ENCODE data around the gene CNTNAP4. TPM values are rescaled to one million over a fixed set of nuclear protein-coding genes. Genes with fewer than 3 reads are reported as not detected.

The CNTNAP4 gene
- polyA plus RNA-seq, 3 donors, result not detected

- no peak overlapping the region for H3K9ac ChIP-seq (ENCODE audit: insufficient read depth, low read length, poor library complexity, severe bottlenecking)
- intact Hi-C loops (cut with micrococcal nuclease), result no loop called here
- no peak for DNase-seq
- no peak overlapping the region for H3K27ac ChIP-seq (ENCODE audit: low read depth in 1 of 2, low read length in 2 of 2)
- Mint-ChIP-seq H3K27me3 (ENCODE audit: low read depth in 3 of 3) (no peaks in the 10 kb centered on the region), H3K27ac (no peak overlapping the region), H3K4me3 (no peak overlapping the region), H3K36me3 (no peaks in the 10 kb centered on the region), H3K4me1 (no peaks in the 10 kb centered on the region), H3K9me3 (peaks cover 0 to 3% (median 2%) of the 10 kb centered on the region in 7 donors)
- H2AFZ ChIP-seq (ENCODE audit: insufficient read depth, low read depth, low read length, poor library complexity, severe bottlenecking), result no peak overlapping the region
- no peaks in the 10 kb centered on the region for H3K9me3 ChIP-seq (replicated peaks in 1 of 2; ENCODE audit: control insufficient read depth in 1 of 2, insufficient read depth in 1 of 2, low read length in 2 of 2)
- no peak overlapping the region for H3K4me2 ChIP-seq (replicated peaks; ENCODE audit: extremely low read depth, low read length, poor library complexity, severe bottlenecking)
- H4K20me1 ChIP-seq (ENCODE audit: insufficient read depth, low read length), result no peaks in the 10 kb centered on the region
- H3K4me1 ChIP-seq (ENCODE audit: control insufficient read depth in 1 of 2, insufficient read depth in 2 of 2, low read length in 2 of 2), result no peaks in the 10 kb centered on the region
- no CpG with 5 or more reads among the region's 1 CpG for WGBS (ENCODE audit: insufficient coverage)
- H3K4me3 ChIP-seq (replicated peaks in 1 of 3; ENCODE audit: low read depth in 2 of 3, low read length in 3 of 3), result no peak overlapping the region
- no peaks in the 10 kb centered on the region for H3K27me3 ChIP-seq (ENCODE audit: control insufficient read depth in 2 of 2, insufficient read depth in 2 of 2, low read length in 2 of 2)
- H3K36me3 ChIP-seq (replicated peaks in 1 of 2; ENCODE audit: control insufficient read depth in 1 of 2, insufficient read depth in 2 of 2, low read length in 2 of 2), result no peaks in the 10 kb centered on the region
- TF ChIP-seq CTCF (IDR thresholded peaks at IDR 0.05), result no peak
- H3K79me2 ChIP-seq (ENCODE audit: insufficient read depth, low read length), result no peaks in the 10 kb centered on the region
Measured at GRCh38 chr16:76268824-76269223, 8.4 kb upstream of the CNTNAP4 start.

GRCh38 chr16:76277460-76278030 lies 344 bp downstream of the CNTNAP4 start:
- H3K4me1 ChIP-seq (ENCODE audit: control insufficient read depth in 1 of 2, insufficient read depth in 2 of 2, low read length in 2 of 2), result no peaks in the 10 kb centered on the region
- 25% methylated on average over 3 of the region's 9 CpGs for WGBS (ENCODE audit: insufficient coverage)
- DNase-seq, result no peak
- H3K27me3 Mint-ChIP-seq (ENCODE audit: low read depth in 3 of 3), result peaks cover 1 to 4% (median 2%) of the 10 kb centered on the region in 3 donors
- no peaks in the 10 kb centered on the region for H4K20me1 ChIP-seq (ENCODE audit: insufficient read depth, low read length)
- no peak overlapping the region for H3K27ac ChIP-seq (ENCODE audit: low read depth in 1 of 2, low read length in 2 of 2)
- no peak overlapping the region for H3K4me2 ChIP-seq (replicated peaks; ENCODE audit: extremely low read depth, low read length, poor library complexity, severe bottlenecking)
- no peak for TF ChIP-seq CTCF (IDR thresholded peaks at IDR 0.05)
- H3K4me3 Mint-ChIP-seq, result no peak overlapping the region
- H3K9me3 ChIP-seq (replicated peaks in 1 of 2; ENCODE audit: control insufficient read depth in 1 of 2, insufficient read depth in 1 of 2, low read length in 2 of 2), result no peaks in the 10 kb centered on the region
- H3K36me3 ChIP-seq (replicated peaks in 1 of 2; ENCODE audit: control insufficient read depth in 1 of 2, insufficient read depth in 2 of 2, low read length in 2 of 2), result no peaks in the 10 kb centered on the region
- no peak overlapping the region for H3K9ac ChIP-seq (ENCODE audit: insufficient read depth, low read length, poor library complexity, severe bottlenecking)
- H3K79me2 ChIP-seq (ENCODE audit: insufficient read depth, low read length), result no peaks in the 10 kb centered on the region
- H2AFZ ChIP-seq (ENCODE audit: insufficient read depth, low read depth, low read length, poor library complexity, severe bottlenecking), result no peak overlapping the region
- H3K4me1 Mint-ChIP-seq, result no peaks in the 10 kb centered on the region
- H3K36me3 Mint-ChIP-seq, result no peaks in the 10 kb centered on the region
- H3K27me3 ChIP-seq (ENCODE audit: control insufficient read depth in 2 of 2, insufficient read depth in 2 of 2, low read length in 2 of 2), result no peaks in the 10 kb centered on the region
- no peak overlapping the region for H3K27ac Mint-ChIP-seq
- peaks cover 0 to 1% (median 0%) of the 10 kb centered on the region in 7 donors for H3K9me3 Mint-ChIP-seq
- intact Hi-C loops (cut with micrococcal nuclease), result no loop called here
- H3K4me3 ChIP-seq (replicated peaks in 1 of 3; ENCODE audit: low read depth in 2 of 3, low read length in 3 of 3), result no peak overlapping the region

All from CD14-positive monocyte (primary cell).